Measurements from ENCODE around the gene OS9. TPM values are rescaled to one million over a fixed set of nuclear protein-coding genes. Genes with fewer than 3 reads are reported as not detected.

The OS9 gene
- polyA plus RNA-seq, 4 donors: 148 to 307 (median 200) TPM

DNA sequence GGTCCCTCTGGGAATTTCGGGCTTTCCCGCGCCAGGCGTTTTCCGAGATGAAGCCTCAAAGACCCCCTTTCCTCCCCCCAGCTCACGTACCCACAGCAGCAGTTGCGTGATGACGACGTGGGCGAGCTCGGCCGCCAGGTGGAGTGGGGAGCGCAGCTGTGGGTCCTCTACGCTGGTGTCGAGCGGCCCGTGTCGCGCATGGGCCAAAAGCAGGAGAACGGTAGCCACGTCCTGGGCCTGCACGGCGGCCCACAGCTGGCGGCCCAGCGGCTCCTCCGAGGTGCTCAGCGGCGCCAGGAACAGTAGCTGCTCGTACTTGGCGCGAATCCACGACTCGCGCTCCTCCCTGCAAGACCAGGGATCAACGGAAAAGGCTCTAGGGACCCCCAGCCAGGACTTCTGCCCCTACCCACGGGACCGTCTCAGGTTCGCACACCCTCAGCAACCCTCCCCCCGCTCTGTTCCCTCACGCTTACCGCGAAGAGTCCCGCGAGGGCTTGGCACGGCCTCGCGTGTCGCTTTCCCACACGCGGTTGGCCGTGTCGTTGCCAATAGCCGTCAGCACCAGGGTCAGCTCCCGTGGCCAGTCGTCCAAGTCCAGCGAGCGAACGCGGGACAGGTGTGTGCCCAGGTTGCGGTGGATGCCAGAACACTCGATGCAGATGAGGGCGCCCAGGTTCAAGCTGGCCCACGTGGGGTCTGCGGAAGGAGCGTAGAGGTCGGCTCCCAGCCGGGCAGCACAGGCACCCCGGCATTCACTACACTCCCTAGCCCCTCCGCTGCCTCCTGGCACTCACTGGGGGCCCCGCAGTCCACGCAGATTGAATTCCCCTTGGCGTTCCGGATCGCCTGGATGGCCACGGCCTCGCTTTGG is 33.2 kb downstream of the OS9 start:
- peaks cover 0 to 73% (median 0%) of the 10 kb centered on the region in 3 donors for H3K27me3 ChIP-seq (ENCODE audit: control insufficient read depth in 3 of 3, insufficient read depth in 3 of 3, low read length in 3 of 3)
- peak overlapping the region in 1 of 3 donors; percentile 18 for H3K27ac ChIP-seq (ENCODE audit: low read depth in 1 of 3, low read length in 2 of 3)
- H3K4me1 ChIP-seq (ENCODE audit: control insufficient read depth in 3 of 3, insufficient read depth in 2 of 3, low read depth in 1 of 3, low read length in 2 of 3): peaks cover 0 to 18% (median 0%) of the 10 kb centered on the region in 3 donors
- FAIRE-seq: no peak
- no peaks in the 10 kb centered on the region for H3K9me3 ChIP-seq (ENCODE audit: control insufficient read depth in 2 of 2, insufficient read depth in 1 of 2, low read depth in 1 of 2, low read length in 1 of 2)
- DNase-seq: peak; percentile 16 to 49
- 21 to 40% (median 32%) methylated on average over 73 to 76 of the region's 76 CpGs for WGBS, 3 donors
- peak overlapping the region in 2 of 3 donors; percentile 52 to 76 for H3K4me3 ChIP-seq (ENCODE audit: low read depth in 1 of 3, low read length in 3 of 3)
- H3K36me3 ChIP-seq (ENCODE audit: control insufficient read depth in 3 of 3, insufficient read depth in 2 of 3, low read depth in 1 of 3, low read length in 3 of 3): peaks cover 0 to 6% (median 0%) of the 10 kb centered on the region in 3 donors

DNA sequence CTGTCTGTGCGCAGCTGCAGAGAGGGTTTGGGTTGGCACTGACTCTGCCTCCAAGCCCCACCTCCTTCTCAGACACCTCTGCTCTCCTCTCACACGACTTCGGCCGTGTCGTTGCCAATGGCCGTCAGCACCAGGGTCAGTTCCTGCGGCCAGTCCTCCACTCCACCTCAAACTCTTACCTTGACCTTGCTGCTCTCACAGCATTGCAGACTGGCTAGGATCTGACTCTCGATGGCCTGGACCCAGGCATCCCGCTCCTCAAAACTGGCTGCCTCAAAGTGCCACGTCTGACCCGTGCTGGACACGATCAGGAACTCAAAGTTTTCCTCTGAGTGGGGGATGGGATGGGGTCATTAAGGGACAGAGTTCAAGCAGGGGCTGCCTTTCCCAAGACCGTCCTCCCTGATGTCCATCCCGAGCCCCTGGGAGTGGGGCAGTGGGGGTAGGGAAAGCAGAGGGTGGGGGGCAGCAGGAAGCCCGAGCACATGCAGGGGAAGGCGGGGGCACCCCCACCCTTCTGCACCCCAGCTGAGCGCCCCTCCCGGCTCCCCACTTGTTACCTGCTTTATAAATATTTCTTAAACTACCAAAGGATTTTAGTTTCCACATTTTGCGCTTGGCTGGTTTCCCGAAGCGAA is 33.9 kb downstream of the OS9 start:
- WGBS, 3 donors: 34 to 55% (median 48%) methylated on average over 21 of the region's 21 CpGs
- Histone ChIP-seq H3K4me1 (ENCODE audit: control insufficient read depth in 3 of 3, insufficient read depth in 2 of 3, low read depth in 1 of 3, low read length in 2 of 3) (peaks cover 0 to 18% (median 0%) of the 10 kb centered on the region in 3 donors), H3K4me3 (ENCODE audit: low read depth in 1 of 3, low read length in 3 of 3) (no peak overlapping the region), H3K27ac (ENCODE audit: low read depth in 1 of 3, low read length in 2 of 3) (no peak overlapping the region), H3K36me3 (ENCODE audit: control insufficient read depth in 3 of 3, insufficient read depth in 2 of 3, low read depth in 1 of 3, low read length in 3 of 3) (peaks cover 0 to 4% (median 0%) of the 10 kb centered on the region in 3 donors), H3K9me3 (ENCODE audit: control insufficient read depth in 2 of 2, insufficient read depth in 1 of 2, low read depth in 1 of 2, low read length in 1 of 2) (no peaks in the 10 kb centered on the region), H3K27me3 (ENCODE audit: control insufficient read depth in 3 of 3, insufficient read depth in 3 of 3, low read length in 3 of 3) (peaks cover 0 to 80% (median 0%) of the 10 kb centered on the region in 3 donors)
- DNase-seq: no peak
- FAIRE-seq: no peak

DNA sequence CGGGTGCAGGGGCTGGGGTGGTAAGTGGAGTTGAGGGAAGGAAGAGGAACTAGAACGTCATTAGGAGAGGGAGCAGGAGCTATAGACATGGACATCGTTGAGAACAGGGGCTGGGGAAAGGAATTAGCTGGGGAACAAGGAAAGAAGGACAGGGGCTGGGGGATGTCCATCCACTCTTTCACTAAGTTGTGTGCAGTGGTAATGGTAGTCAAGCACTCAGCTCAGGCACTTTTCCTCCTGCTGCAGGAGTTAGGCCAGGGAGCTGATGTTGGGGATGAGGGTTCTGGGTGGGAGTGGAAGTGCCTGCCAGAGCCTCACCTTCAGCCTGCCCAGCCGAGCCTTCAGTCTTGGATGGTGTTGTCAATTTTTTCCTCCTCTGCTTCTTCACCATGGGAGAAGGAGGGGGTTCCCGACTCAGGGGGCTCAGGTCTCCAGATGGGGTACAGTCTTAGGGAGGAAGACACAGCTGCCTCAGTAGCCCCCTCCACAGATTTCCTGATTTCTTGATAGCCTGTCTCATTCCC is 35.5 kb downstream of the OS9 start:
- Histone ChIP-seq H3K4me1 (ENCODE audit: control insufficient read depth in 3 of 3, insufficient read depth in 2 of 3, low read depth in 1 of 3, low read length in 2 of 3) (peaks cover 0 to 18% (median 0%) of the 10 kb centered on the region in 3 donors), H3K9me3 (ENCODE audit: control insufficient read depth in 2 of 2, insufficient read depth in 1 of 2, low read depth in 1 of 2, low read length in 1 of 2) (no peaks in the 10 kb centered on the region), H3K27me3 (ENCODE audit: control insufficient read depth in 3 of 3, insufficient read depth in 3 of 3, low read length in 3 of 3) (peaks cover 0 to 90% (median 0%) of the 10 kb centered on the region in 3 donors), H3K36me3 (ENCODE audit: control insufficient read depth in 3 of 3, insufficient read depth in 2 of 3, low read depth in 1 of 3, low read length in 3 of 3) (peaks cover 0 to 4% (median 0%) of the 10 kb centered on the region in 3 donors), H3K4me3 (ENCODE audit: low read depth in 1 of 3, low read length in 3 of 3) (no peak overlapping the region), H3K27ac (ENCODE audit: low read depth in 1 of 3, low read length in 2 of 3) (no peak overlapping the region)
- DNase-seq (no peak), FAIRE-seq (no peak)
- WGBS, 3 donors: 36 to 54% (median 53%) methylated on average over 5 of the region's 5 CpGs

DNA sequence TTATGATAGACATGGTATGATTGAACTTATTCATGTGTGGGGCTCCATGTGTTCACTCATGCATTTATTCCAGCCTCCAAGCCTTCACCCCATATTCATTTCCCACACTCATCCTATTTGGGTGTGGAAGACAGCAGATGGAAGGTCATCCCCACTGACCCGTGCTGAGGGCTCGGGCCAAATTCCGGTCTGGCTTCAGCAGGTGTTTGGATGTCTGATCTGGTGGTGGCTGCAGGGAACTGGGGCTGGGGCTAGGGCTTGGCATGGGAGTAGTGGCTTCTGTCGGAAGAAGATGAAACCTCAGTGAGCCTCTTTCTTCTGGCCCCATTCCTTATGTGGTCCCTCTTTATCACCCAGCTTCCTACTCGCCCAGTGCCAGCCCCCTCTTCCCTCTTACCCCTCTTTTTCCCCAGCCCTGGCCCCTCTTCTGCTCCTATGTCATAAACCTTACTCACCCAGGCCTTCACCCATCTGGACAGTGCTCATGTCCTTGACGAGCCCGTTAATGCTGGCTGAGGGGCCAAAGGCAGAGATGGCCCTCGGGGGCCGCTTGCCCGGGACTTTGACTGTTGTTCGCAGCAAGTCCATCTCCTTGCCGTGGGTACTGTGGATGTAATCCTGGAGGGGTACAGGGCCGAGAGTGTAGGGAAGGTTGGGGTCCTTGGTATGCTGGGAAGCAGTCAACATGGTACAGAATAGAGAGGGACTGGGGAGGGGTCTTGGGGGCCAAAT is 36.6 kb downstream of the OS9 start:
- no peak overlapping the region for H3K4me3 ChIP-seq (ENCODE audit: low read depth in 1 of 3, low read length in 3 of 3)
- peaks cover 0 to 4% (median 0%) of the 10 kb centered on the region in 3 donors for H3K36me3 ChIP-seq (ENCODE audit: control insufficient read depth in 3 of 3, insufficient read depth in 2 of 3, low read depth in 1 of 3, low read length in 3 of 3)
- FAIRE-seq (no peak), DNase-seq (no peak)
- WGBS, 3 donors: 73 to 82% (median 76%) methylated on average over 13 of the region's 13 CpGs
- H3K4me1 ChIP-seq (ENCODE audit: control insufficient read depth in 3 of 3, insufficient read depth in 2 of 3, low read depth in 1 of 3, low read length in 2 of 3): peaks cover 0 to 18% (median 0%) of the 10 kb centered on the region in 3 donors
- no peak overlapping the region for H3K27ac ChIP-seq (ENCODE audit: low read depth in 1 of 3, low read length in 2 of 3)
- H3K27me3 ChIP-seq (ENCODE audit: control insufficient read depth in 3 of 3, insufficient read depth in 3 of 3, low read length in 3 of 3): peaks cover 0 to 92% (median 0%) of the 10 kb centered on the region in 3 donors
- no peaks in the 10 kb centered on the region for H3K9me3 ChIP-seq (ENCODE audit: control insufficient read depth in 2 of 2, insufficient read depth in 1 of 2, low read depth in 1 of 2, low read length in 1 of 2)

DNA sequence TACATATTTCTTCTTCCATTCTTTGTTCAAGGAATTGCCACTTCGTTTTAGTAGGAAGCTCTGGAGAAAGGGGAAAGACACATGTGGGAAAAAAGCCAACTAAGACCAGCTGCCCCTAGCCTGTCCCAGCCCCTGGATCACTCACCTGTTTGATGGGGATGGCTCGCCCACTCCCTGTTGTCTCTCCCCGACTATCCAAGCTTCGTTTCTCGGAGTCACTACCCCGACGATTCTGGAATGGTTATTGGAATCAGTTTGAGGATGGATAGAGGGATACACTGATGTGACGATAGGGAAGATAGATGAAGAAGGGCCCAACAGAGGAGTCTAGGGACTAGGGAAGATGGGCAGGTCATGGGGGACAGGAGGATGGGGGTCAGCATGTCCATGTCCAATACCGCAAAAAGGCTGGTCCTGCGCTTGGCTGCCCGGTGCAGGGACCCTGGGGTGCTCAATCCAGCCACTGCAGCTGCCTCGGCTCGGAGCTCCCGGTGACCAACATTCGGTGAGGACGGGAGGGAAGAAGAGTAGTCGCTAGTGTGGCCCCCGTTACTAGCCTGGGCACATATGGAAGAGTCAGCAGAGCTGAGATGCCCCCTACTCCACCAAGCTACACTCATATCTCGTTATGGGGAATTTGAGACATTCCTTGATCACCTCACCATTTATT is 37.6 kb downstream of the OS9 start:
- FAIRE-seq (no peak), DNase-seq (no peak)
- H3K4me3 ChIP-seq (ENCODE audit: low read depth in 1 of 3, low read length in 3 of 3): no peak overlapping the region
- peaks cover 0 to 95% (median 2%) of the 10 kb centered on the region in 3 donors for H3K27me3 ChIP-seq (ENCODE audit: control insufficient read depth in 3 of 3, insufficient read depth in 3 of 3, low read length in 3 of 3)
- no peak overlapping the region for H3K27ac ChIP-seq (ENCODE audit: low read depth in 1 of 3, low read length in 2 of 3)
- WGBS, 3 donors: 78 to 83% (median 83%) methylated on average over 19 of the region's 19 CpGs
- H3K4me1 ChIP-seq (ENCODE audit: control insufficient read depth in 3 of 3, insufficient read depth in 2 of 3, low read depth in 1 of 3, low read length in 2 of 3): peaks cover 0 to 13% (median 0%) of the 10 kb centered on the region in 3 donors
- peaks cover 0 to 4% (median 0%) of the 10 kb centered on the region in 3 donors for H3K36me3 ChIP-seq (ENCODE audit: control insufficient read depth in 3 of 3, insufficient read depth in 2 of 3, low read depth in 1 of 3, low read length in 3 of 3)
- peaks cover 0 to 3% of the 10 kb centered on the region in 2 donors for H3K9me3 ChIP-seq (ENCODE audit: control insufficient read depth in 2 of 2, insufficient read depth in 1 of 2, low read depth in 1 of 2, low read length in 1 of 2)

DNA sequence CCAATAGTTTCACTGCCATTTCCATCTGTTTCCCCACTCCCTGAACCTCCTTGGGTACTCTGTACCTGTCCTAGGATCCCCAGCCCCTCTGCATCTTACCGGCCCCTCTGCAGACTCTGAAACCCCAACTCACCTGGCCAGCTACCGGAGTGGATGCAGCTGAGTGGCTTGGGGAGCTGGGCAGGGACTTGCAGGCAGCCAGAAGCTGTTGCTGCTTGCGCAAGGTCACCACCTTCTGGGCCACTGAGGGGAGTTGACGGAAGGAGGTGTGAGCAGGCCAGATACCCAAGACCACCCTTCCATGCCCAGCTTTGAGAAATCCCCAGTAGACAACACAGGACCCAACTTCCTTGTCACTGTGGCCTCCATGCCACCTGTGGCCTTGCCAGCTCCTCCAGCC is 38.3 kb downstream of the OS9 start:
- Histone ChIP-seq H3K27me3 (ENCODE audit: control insufficient read depth in 3 of 3, insufficient read depth in 3 of 3, low read length in 3 of 3) (peaks cover 0 to 95% (median 2%) of the 10 kb centered on the region in 3 donors), H3K36me3 (ENCODE audit: control insufficient read depth in 3 of 3, insufficient read depth in 2 of 3, low read depth in 1 of 3, low read length in 3 of 3) (peaks cover 0 to 4% (median 0%) of the 10 kb centered on the region in 3 donors), H3K4me3 (ENCODE audit: low read depth in 1 of 3, low read length in 3 of 3) (no peak overlapping the region), H3K27ac (ENCODE audit: low read depth in 1 of 3, low read length in 2 of 3) (no peak overlapping the region), H3K9me3 (ENCODE audit: control insufficient read depth in 2 of 2, insufficient read depth in 1 of 2, low read depth in 1 of 2, low read length in 1 of 2) (peaks cover 0 to 6% of the 10 kb centered on the region in 2 donors), H3K4me1 (ENCODE audit: control insufficient read depth in 3 of 3, insufficient read depth in 2 of 3, low read depth in 1 of 3, low read length in 2 of 3) (peaks cover 0 to 7% (median 0%) of the 10 kb centered on the region in 3 donors)
- WGBS, 3 donors: 67 to 77% (median 74%) methylated on average over 4 of the region's 4 CpGs
- FAIRE-seq: no peak
- DNase-seq: no peak

DNA sequence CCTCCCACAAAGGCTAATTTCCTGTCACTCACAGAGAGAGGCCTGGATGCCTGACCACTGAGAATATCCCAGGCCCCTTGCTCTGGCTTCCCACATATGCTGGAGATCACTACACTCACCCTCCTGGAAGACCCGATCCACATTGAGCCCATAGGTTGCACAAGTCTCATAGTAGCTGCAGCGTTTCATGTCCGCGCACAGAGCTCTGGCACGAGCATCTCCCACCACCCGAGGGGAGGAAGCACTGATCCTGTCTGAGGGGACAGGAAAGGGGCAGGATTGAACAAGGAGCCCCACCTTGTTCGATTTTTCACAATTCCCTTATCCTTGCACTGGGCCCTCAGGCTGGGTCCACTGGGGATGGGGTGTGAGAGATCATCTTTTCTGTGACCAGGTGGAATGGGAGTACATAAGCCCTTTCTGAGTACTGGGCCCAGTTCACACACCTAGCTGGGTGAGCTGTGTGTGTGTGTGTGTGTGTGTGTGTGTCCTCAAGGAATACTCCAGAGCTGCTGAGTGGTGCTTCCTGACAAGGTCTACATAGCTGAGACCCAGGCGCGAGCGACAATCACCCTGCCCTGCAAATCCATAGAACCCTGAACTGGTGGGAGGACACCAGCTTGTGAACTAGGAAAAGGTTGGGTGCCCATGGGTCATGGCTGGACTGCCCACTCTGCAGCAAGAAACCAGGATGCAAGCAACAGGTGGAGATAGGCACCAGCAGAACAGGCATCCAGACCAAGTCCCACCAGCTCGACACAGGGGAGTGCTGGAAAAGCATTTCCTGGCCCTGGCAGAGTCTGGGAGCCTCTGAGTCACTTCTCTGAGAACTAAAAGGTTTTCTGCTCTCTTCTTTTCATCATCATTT is 39.0 kb downstream of the OS9 start:
- no peak for FAIRE-seq
- Histone ChIP-seq H3K9me3 (ENCODE audit: control insufficient read depth in 2 of 2, insufficient read depth in 1 of 2, low read depth in 1 of 2, low read length in 1 of 2) (peaks cover 0 to 6% of the 10 kb centered on the region in 2 donors), H3K27me3 (ENCODE audit: control insufficient read depth in 3 of 3, insufficient read depth in 3 of 3, low read length in 3 of 3) (peaks cover 0 to 93% (median 2%) of the 10 kb centered on the region in 3 donors), H3K36me3 (ENCODE audit: control insufficient read depth in 3 of 3, insufficient read depth in 2 of 3, low read depth in 1 of 3, low read length in 3 of 3) (no peaks in the 10 kb centered on the region), H3K4me3 (ENCODE audit: low read depth in 1 of 3, low read length in 3 of 3) (no peak overlapping the region), H3K27ac (ENCODE audit: low read depth in 1 of 3, low read length in 2 of 3) (no peak overlapping the region), H3K4me1 (ENCODE audit: control insufficient read depth in 3 of 3, insufficient read depth in 2 of 3, low read depth in 1 of 3, low read length in 2 of 3) (no peaks in the 10 kb centered on the region)
- 74 to 84% (median 81%) methylated on average over 11 of the region's 11 CpGs for WGBS, 3 donors
- DNase-seq: no peak

Measured in small intestine (tissue), 7 donors.